NCI-H2196 treated with DMSO at 0.1 percent for 48 hours (cell line): ENCODE data around the gene AP1S2.
"Not testable (repeated sequence)": the region's sequence is repeated elsewhere in the genome, so short reads cannot be mapped to it uniquely, and the experiment has no call there.

Experiments
- DNase-seq: peaks from one replicate; lab custom pipeline; 2025; ENCODE audit not compliant: unreplicated experiment; lab: John Stamatoyannopoulos, UW

Gene AP1S2

DNA sequence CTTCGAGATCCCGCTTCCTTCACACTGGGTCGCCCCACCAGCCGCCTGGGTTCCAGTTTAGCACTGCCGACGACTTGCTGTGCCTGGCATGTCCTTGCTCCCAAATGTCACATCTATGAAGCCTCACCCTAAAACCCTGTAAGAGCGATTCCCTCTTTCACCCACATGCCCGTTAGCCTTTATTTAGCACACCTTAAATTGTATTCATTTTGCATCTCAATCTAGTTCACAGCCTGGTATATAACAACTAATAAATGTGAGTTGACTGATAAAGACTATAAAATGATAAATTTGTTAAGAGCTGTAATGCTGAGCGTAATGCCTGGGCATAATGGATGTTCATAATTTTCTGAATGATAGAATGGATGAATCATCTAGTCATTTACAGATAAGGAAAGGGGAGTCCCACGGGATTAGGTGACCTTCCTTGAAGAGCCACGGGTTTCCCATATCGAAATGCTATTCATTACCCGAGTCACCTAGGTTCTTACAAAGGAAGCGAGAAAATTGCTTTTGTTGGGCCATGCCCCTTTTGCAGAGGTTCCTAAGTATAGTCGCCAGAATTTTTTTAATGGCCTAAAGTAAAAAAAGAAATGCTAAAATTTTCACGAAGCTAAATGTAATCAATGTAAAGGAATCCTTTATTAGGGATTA, 1.1 kb upstream of the AP1S2 start:
- no peak for DNase-seq

DNA sequence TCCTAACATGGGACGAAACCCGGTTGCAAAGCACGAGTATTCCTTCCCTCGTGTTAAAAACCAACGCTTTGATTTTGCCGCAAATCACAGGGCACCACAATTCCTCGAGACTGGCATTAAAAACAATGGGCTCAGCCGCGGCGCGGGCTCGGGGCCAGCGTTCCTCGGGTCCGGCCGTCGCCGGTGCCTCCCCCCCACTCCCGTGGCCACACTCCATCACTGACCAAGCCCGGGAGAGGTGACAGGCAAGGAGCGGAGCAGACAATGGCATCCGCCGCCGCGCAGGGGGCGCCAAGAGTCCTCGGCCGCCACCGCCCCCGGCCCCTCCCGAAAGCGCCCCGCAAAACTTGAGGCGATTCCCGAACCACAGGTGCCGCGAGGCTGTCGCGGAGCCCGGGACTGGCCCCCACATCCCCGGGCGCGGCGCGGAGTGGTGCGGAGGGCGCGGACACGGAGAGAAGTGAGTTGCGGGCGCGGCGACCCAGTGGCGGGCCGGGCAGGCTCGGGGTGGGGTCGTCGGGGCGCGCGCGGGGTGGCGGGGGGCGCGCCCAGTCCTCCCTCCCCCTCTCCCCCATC, 445 bp downstream of the AP1S2 start:
- no peak for DNase-seq

DNA sequence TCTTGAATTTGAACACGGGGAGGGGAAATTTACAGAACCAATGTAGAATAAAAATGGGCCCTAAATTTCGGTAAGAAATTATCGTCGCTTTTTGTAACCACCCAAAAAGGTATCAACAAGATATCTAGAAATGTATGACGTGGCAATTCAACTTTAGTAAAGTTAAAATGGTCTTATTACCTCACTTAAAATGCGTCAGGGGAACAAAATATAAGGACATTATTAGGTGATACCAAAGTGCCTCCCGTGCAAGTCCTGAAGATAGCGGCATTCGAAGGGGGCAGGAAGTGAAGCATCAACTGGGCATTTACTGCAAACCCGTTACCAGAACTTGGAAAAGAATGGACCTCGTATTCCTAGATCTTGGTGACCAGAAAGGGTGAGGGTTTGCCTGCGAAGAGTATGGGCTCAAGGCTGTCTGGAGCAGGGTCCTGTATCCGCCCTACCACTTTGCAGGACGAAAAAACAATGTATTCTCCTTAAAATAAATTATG, 980 bp downstream of the AP1S2 start:
- no peak for DNase-seq

DNA sequence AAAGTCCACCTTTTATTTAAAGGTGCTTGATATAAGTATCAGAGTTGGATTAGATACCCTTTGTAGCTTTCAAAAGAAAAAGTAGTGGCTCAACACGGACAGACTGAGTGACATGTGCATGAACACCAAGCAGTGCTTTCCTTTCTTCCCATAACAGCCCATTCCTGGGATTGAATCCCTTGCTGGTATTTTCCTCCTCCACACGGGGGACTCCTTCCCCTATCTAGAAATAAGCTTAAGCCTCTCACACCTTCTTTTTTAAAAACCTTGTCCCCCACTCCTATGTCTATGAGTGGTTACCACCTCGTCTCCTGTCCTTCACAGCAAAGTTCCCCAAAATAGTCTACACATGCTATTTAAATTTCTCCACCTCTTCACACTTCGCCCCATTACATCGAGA, 5.1 kb downstream of the AP1S2 start:
- no peak for DNase-seq

DNA sequence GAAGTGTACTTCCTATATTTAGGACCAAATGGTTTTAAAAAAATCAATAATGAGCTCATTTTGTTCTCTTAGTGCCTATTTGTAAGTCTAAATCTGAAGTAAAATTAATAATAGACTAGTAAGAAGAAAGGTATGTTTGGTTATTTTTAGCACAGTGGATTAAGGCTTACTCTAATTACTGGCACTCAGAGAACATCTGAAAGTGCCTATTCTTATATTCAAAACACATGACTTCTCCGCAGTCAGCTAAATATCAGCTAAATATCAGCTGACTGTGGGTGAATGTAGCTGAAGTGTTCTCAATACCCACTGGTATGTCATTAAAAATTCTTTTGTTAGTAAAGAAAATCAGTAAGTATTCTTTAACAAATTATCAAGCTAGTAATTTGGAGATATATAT, 6.0 kb downstream of the AP1S2 start:
- DNase-seq, result no peak

DNA sequence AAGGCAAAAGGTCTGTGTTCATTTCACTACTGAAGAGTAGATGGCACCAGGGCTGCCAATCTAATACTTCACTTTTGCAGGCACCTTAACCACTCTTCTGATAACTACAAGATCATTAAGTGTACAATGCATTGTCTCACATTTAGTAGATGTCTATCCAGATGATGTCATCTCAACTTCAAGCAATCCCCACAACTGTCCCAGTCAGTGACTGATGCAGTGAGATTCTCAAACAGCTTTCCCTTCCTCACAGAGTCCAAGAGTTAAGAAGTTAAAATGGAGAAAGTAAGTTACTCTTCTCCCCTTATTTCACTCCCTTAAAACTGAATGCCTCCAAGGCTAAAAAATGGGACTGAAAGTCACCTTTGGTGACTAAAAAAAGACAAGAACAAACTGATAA, 10.7 kb downstream of the AP1S2 start:
- no peak for DNase-seq

DNA sequence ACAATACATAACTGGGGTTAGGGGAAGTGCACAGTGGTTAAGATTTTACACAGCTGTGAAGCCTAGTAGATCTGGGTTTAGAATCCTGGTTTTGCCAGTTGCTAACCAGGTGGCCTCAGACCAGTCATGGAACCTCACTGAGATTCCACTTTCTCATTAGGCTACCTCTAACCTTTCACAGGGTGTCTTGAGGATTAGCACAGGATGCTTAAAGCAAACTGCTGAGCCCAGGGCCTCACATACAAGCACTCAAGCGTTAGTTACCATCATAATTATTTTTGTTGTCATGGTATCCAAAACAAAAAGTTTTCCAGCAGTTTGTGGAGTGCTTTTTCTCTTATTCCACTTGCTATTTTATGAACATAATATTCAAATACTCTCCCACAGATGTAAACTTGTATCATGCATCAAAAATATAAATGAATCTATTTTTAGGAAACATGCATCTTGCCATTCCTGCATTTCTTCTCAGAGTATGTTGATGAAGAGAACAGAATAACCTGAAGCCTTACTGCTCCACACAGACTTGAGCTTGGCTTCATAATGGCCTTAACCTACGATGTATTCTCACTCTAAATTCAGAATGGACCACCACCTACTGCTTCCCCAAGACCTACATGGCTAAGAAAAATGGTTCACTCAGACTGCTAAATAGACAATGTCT, 12.6 kb downstream of the AP1S2 start:
- no peak for DNase-seq

DNA sequence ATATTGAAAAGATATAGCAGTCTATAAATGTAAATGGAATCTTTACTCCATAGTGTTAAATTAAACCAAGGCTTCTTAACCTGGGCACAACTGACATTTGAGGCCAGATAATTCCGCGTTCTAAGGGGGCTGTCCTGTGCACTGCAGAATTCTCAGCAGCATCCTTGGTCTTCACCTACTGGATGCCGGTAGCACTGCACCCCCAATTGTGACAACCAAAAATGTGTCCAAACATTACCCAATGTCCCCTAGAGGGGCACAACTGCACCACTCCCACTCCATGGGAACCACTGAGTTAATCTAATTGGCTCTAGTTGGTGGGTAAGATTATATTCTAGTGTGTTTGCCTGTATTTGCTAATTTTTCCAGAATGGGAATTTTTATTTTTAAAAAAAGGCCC, 16.6 kb downstream of the AP1S2 start:
- no peak for DNase-seq

DNA sequence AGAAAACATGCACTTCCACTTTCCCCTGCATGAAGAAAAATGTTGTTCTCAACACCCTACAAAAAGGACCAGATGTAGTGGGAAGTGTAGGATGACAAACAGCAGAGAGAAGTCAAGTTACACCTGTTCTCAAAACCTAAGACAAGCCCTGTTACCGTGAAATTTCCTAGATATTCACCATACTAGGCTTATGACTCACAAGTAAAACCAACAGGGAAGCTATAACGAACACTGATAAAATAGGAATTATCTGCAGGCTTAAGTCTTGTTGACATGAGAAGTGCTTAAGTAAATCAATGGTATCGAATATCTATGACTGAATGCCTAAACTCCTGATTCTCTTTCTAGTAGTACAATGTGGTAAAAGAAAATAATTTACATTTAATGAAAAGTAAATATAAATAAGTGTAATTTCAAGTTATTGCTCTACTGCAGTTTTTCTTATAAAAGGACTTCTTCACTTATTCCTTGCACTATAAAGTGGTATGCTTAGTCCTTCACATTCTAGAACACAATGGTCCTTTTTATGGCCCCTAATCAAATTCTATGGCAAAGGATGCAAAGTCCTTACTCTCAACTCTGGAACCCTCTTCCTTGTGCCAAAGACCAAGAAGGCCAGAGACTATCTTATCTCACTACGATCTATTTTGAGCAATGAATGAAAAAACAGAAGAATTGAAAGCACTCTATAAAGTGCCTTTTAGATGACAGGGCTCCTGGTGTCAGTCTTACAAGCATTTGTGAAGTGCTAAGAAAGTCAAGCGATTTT, 19.6 kb downstream of the AP1S2 start:
- no peak for DNase-seq

DNA sequence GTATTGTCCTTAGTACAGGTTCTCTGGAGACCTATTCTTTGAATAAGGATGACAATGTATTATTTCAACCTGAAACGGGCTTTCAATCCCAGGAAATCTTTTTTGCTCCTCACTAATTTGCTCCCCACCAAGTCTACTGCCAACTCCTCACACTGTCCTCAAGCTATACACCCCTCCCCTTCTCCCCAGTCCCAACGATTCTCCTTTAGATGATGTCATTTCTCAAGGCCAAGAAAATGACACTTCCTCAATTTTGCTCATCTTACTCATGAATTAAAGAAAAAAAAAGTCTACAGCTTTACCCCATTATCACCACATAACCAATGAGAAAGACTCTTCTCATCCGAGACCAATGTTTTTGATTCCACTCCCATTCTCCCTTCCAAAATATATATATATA, 20.6 kb downstream of the AP1S2 start:
- no peak for DNase-seq

DNA sequence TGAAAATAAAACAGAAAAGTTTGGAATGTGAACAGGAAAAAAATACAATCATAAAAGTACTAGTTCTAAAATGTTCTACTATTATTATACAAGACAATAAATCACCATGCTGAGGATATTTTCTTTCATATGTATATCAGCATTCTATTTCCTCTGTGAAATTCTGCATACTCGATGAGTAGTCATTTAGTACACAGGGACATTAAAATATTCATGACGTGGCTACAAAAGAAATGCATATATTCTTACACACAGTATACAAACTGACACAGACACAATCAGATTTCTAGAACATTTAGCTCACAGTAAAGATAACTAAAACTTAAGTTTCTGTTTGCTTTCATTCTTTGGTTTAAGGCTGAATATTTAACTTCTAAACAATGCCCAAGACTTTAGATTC, 23.3 kb downstream of the AP1S2 start:
- not testable (repeated sequence) for DNase-seq

DNA sequence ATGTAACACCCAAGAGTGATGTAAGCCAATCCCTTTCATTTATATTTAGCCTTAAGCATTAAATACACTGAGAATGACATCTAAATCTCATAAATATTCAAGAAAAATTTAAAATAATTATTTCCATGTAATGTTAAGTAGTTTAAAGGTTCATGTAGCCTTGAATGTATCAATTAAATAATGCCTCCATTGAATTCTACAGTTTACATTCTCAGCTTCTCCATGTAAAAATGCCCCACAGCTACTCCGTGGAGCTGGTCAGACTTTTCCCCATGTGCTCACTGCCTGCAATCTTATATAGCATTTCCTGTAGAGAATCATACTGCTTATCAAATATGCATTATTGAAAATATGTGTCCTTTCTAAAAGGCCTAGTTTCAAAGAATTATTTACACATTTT, 25.4 kb downstream of the AP1S2 start:
- DNase-seq, result no peak

DNA sequence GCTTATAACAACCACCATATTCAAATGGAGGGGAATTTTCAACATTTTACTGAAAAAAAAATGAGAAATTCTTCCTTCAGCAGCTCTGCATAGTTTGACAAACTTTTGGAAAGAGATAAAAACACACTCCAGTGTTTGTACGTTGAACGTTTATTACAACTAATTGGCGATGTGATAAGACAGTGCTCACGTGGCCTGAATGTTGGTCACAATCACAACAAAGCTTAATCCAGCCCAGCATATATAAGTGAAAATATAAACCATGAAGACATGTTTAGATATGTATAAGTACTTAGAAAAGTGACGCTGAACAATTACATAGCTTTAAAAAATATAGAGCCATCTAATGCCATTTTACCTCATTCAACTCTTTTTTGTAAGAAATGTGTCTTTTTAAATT, 28.7 kb downstream of the AP1S2 start:
- no peak for DNase-seq

DNA sequence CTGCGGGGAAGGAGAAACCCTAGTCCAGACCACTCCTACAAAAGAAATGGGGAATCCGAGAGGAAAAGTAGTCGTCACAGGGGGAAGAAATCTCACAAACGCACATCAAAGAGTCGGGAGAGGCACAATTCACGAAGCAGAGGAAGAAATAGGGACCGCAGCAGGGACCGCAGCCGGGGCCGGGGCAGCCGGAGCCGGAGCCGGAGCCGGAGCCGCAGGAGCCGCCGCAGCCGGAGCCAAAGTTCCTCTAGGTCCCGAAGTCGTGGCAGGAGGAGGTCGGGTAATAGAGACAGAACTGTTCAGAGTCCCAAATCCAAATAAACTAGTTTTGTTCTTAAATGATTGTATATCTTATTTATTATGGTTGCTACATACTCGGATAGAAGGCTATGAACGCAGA, 31.7 kb downstream of the AP1S2 start:
- no peak for DNase-seq

DNA sequence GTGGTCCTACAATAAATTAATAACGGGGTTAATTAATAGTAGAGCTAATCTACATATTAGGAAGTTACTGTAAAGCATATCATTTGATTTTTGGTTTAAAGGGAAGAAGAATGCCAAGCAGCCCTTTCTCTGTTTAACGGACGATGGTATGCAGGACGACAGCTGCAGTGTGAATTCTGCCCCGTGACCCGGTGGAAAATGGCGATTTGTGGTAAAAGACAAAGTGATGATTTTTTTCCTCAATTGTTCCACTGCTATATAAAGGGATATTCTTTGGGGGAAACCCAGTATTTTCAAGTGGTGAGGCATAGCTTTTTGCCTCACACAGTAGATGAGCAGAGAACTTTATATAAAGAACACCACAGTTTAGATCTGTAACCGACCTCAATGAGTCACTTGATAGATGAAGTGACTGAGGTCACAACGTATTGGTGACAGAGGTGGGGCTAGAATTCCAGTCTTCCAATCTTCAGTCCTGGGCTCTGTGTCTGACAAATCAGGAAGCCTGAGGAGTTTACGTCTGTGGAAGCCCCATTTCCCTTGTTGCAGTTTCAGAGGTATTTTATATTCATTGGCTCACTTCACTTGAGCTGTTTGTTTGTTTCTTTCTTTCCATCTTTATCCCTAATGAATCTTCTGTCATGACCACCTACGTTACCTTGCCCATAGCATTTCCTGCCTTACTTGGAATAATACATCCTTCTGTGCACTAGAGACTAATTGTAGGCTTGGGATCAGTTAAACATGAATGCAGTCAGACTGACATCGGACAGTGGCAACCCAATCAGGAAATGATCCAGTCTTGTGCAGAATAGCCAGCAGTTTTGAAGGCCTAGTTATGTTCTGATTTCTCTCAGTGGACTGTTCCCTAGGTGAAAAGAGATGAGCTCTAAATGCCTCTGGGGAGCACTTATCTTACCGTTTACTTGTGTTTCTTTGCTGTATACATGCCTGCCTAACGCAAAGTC, 34.2 kb downstream of the AP1S2 start:
- DNase-seq, result no peak

DNA sequence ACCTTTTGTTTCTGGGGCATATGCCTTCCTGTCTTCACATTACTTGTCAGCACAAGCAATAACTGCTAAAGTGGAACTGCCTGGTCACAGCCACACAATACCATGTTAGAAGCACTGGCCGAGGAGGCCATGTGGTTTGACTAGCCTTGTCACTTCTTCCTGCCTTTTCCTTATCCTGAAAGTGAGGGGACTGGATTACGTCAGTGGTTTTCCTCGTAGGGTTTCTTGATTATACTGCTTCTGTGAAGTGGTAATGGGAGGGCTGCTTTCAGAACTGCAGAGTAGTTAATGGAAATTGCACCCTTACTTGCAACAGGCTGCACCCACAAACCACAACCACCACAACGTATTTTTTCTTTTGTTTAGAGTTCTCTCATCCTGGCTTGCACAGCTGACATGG, 37.7 kb downstream of the AP1S2 start:
- no peak for DNase-seq

DNA sequence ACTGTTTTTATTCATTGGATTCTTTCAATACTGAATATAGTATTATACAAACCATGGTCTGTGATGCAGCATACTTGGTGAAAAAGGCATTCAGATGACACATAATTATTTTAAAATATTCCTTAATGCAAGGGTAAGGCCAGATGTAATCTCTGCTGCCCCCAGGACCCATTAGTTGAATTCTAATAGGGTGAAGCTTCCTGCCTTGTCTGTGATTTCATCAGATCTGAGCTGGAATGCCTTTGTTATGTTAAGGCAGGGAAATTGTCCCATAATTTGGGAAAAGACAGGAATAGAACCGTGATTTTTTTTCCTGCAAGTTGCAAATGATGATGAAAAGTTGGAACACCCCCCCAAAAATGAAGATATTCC, 38.2 kb downstream of the AP1S2 start:
- DNase-seq, result no peak

DNA sequence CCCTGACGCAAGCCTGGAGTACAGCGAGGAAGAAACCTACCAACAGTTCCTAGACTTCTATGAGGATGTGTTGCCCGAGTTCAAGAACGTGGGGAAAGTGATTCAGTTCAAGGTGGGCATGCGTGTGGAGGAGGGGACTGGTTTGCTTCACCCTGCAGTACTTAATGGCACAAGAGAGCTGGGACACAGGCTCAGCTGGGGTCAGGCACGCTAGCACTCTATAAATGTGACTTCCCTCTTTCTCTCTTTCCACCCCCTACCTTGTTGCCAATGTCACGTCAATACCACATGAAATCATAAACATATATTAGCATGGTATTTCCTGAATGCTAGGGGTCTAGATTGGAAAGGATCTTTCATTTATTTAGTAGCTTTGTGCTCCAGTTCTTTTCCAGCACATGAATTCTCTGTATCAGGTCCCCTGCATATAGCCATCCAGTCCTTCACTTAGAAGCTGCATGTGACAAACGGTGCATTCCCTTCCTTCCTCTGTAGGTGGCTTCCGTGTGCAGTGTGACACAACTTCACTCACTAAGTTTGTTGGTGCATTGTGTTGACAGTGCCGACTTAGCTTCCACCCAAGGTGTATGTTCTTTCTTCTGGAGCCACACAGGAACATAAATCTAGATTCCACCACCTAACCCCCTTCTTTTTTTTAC, 38.7 kb downstream of the AP1S2 start:
- DNase-seq, result no peak

DNA sequence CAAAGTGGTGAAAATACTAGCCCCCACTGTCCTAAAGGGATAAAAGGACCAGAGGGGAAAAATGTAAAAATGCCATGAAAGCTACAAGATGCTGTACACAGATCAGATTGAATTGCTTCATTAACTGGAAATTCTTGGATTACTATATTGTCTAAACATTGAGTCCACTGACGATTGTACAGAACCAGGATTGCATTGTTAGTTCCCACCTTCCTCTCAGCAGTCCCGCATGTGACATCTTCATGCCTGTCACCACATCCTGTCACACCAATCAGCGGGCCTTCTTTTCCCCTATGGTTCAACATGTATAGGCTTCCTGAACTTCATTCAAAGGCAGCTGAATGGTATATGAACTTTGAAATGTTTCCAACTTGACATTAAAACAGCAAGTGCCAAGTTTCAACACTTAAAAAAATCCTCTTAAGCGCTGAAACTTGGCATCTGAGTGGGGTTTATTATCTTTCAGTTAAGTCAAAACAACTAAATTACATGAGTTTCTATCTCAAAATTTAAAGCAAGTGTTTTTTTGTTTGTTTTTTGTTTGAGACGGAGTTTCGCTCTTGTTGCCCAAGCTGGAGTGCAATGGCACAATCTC, 39.7 kb downstream of the AP1S2 start:
- no peak for DNase-seq

DNA sequence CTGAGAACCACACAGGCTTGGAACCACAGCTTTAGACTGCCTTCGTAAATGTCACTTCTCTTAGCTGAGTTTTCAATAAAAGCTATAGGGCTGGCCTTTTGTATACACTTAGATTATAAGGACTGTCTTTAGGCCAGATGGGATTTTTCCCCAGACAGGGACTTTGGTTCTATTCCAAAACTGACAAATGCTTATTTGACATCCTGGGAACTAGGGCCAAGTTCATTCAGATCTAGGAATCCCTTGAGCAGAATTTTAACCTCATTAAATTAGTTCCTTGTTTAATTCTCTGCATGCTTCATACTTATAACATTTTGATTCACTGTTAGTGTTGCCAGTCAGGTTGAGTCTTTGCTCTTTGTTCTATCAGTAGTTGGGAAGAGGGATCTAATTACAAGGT, 41.2 kb downstream of the AP1S2 start:
- no peak for DNase-seq
